ENCODE results near the gene HSPB6.

DNA sequence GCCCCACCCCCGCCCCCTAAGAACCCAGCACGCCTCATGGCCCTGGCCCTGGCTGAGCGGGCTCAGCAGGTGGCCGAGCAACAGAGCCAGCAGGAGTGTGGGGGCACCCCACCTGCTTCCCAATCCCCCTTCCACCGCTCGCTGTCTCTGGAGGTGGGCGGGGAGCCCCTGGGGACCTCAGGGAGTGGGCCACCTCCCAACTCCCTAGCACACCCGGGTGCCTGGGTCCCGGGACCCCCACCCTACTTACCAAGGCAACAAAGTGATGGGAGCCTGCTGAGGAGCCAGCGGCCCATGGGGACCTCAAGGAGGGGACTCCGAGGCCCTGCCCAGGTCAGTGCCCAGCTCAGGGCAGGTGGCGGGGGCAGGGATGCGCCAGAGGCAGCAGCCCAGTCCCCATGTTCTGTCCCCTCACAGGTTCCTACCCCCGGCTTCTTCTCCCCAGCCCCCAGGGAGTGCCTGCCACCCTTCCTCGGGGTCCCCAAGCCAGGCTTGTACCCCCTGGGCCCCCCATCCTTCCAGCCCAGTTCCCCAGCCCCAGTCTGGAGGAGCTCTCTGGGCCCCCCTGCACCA, 30.5 kb upstream of the HSPB6 start:
- TF ChIP-seq, protein P1, sequence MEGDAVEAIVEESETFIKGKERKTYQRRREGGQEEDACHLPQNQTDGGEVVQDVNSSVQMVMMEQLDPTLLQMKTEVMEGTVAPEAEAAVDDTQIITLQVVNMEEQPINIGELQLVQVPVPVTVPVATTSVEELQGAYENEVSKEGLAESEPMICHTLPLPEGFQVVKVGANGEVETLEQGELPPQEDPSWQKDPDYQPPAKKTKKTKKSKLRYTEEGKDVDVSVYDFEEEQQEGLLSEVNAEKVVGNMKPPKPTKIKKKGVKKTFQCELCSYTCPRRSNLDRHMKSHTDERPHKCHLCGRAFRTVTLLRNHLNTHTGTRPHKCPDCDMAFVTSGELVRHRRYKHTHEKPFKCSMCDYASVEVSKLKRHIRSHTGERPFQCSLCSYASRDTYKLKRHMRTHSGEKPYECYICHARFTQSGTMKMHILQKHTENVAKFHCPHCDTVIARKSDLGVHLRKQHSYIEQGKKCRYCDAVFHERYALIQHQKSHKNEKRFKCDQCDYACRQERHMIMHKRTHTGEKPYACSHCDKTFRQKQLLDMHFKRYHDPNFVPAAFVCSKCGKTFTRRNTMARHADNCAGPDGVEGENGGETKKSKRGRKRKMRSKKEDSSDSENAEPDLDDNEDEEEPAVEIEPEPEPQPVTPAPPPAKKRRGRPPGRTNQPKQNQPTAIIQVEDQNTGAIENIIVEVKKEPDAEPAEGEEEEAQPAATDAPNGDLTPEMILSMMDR (IDR thresholded peaks at IDR 0.05; ENCODE audit: insufficient read depth, low read length, poor library complexity, severe bottlenecking) = no peak
- no peak for TF ChIP-seq EZH2phosphoT487 (conservative IDR thresholded peaks at IDR 0.05; ENCODE audit: low read length)

Measured in SU-DHL-6 (cell line).